ENCODE data around the gene MVB12B.

GRCh38 chr9:126404459-126404858 lies 77.8 kb downstream of the MVB12B start:
- no peak for TF ChIP-seq CTCF (IDR thresholded peaks at IDR 0.05)
- no peak for TF ChIP-seq POLR2A (IDR thresholded peaks at IDR 0.05)
